ENCODE measurements around the gene LPP.

DNA sequence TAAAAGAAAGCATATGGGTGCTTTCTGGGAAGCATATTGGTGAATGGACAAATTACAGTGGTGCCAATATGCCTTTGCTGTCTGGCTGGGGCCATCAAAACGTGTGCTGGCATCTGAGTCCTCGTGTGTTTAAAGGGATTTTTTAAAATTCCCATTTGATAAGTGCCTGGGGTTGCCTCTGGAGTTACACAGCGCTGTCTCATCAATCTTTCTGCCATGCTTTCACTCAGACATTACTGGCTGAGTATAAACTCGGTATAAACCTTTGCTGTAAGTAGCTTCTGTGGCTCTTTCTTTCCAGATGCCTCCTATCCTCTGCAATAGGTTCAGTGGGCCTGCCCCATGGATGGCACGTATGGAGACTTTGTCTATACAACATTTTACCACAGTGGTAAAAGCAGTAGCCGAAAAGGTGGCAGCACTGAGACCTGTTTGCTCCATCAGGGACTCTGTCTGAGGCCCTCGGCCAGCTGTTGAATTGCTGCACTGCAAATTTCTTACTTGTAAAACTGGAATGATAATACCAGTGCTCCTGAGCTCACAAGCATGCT is 195.5 kb downstream of the LPP start:
- TF ChIP-seq CTCF (IDR thresholded peaks at IDR 0.05; ENCODE audit: insufficient read depth, low read length) (no peak), POLR2AphosphoS5 (IDR thresholded peaks at IDR 0.05; ENCODE audit: low read depth) (no peak), GABPA (IDR thresholded peaks at IDR 0.05; ENCODE audit: low read depth) (no peak), REST (IDR thresholded peaks at IDR 0.05; ENCODE audit: insufficient replicate concordance, low read depth) (no peak), SPI1 (IDR thresholded peaks at IDR 0.05; ENCODE audit: borderline replicate concordance, low read depth) (no peak)
